HTR-8/SVneo (cell line): ENCODE results near the gene AGBL1.

Experiments used
- DNase-seq: peaks from one replicate; pipeline ENCODE4 v3.0.0; 2011; ENCODE audit warnings: low spot score, mixed read lengths; ENCODE audit not compliant: insufficient read length
- FAIRE-seq: peaks from 2 replicates; lab custom pipeline; 2011; peaks lifted over from hg19 to GRCh38; lab: Jason Lieb, UNC

Gene AGBL1

DNA sequence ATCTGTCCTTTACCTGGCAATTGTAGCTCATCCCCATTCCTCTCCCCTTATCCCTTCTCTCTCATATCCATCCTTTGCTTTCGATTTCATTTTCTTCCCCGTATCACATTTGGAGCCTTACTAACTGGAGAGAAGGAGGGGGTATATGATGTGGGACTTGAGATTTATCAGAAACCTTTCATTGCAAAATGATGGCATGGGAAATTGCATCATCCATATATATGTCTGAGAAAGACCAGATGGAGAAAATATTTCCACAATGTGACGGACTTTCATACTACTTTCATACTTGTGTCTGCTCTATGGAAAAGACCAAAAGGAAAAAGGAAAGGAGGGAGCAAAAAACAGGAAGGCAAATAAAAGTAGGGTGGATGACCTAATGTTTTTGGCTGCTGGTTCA, 675.2 kb downstream of the AGBL1 start:
- no peak for FAIRE-seq

DNA sequence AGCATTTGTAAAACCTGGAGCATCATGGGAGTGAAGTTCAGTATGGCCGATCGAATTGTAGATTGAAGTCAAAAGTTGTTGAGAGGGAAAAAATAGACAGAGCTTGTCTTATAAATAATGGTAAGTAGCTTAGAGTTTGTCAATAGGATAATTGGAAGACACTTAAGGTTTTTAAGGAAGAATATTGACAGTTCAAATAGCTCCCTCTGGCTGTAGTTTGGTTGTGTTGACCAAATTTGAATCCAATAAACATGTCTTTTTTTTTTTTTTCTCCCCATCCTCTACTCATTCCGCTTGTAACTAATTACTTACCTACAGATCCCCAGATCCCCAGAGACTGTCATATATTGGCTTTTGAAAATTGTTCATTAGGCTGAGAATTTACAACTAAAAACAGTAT, 677.0 kb downstream of the AGBL1 start:
- DNase-seq, result no peak
- no peak for FAIRE-seq

More for the DNA sequence above, 675.2 kb downstream of the AGBL1 start:
- no peak for DNase-seq

DNA sequence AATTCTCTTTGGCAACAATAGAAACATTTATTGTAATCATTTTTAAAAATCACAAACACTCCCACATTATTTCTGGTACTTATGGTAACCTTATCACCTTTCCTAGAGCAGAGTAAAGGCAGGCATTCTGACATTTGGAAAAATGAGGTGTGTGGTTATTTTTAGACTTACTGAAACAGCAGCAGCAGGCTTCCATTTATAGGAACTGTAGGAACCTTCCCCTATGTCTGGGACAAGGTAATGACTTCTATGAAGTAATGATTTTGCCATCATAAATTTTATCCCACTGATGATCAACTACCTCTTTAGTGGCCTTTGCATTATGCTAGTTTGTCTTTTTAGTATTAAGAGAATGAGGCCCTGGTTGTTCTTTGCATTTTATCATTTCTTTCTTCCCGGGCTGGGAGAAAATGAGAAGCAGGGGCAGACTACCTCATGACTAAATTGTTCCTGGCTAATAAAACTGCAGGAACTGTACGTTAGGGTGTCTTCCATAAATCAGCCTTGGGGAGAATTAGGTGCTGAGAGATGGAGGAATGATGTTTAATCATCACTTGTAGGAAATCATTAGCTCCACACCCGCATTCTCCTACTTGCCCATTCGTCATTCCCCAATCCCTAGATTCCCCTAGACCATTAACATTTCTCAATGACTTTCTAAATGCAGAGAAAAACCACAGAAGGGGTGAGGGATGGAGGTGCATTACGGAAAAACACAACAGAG, 680.3 kb downstream of the AGBL1 start:
- no peak for FAIRE-seq
- DNase-seq, result no peak

DNA sequence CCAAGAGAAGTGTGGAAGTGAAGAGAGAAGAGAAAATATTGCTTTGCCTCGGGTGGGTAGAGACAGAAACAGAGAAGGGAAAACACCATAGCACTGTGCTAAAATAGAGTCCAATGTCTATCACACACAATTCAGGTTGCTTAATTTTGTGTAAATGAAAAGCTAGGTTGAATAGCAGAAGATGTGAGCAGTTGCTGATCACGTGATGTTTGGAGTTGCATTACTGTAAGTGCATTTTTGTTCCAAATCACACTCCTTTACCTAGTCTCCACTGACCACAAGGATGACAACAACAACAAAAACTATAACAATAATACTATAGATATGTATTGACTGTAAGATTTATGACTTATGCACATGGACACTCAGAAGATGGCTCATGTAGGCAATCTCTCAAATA, 683.2 kb downstream of the AGBL1 start:
- DNase-seq, result no peak
- FAIRE-seq, result no peak

DNA sequence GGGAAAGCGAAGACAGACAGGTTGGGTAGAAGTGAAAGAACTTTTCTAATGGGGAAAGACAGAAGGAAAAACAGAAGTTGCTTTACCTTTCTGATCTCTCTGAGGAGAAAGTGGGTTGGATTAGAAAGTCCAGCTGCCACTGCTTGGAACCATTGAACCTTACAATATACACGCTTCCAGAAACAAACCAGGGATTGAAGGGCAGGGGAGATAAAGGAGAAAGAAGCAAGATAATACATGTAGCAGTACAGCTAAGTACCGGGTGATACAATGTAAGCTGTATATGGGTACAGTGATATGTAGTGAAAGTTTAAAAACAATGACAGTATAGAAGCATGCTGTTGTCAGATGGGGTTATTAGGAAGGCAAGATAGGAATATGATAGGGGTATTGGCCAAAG, 684.4 kb downstream of the AGBL1 start:
- no peak for FAIRE-seq

DNA sequence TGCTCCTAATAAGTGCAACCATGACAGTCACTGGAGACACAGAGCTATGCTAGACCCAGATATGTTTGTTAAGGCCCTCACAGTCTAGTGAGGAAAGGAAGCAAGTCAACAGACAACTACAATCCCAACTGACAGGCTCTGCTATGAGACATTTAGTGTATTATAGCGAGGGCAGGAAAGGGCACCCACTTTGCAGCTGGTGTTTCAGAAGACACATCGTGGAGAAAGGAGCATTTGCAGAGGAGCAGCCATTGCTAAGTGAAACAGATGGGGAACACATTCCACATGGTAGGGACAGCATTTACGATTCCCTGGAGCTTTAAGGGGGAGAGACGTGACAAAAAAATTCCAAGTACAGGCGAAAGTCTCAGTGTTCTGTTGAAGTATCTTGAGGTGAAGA, 685.6 kb downstream of the AGBL1 start:
- DNase-seq, result no peak
- no peak for FAIRE-seq

More for the DNA sequence above, 684.4 kb downstream of the AGBL1 start:
- DNase-seq, result no peak

DNA sequence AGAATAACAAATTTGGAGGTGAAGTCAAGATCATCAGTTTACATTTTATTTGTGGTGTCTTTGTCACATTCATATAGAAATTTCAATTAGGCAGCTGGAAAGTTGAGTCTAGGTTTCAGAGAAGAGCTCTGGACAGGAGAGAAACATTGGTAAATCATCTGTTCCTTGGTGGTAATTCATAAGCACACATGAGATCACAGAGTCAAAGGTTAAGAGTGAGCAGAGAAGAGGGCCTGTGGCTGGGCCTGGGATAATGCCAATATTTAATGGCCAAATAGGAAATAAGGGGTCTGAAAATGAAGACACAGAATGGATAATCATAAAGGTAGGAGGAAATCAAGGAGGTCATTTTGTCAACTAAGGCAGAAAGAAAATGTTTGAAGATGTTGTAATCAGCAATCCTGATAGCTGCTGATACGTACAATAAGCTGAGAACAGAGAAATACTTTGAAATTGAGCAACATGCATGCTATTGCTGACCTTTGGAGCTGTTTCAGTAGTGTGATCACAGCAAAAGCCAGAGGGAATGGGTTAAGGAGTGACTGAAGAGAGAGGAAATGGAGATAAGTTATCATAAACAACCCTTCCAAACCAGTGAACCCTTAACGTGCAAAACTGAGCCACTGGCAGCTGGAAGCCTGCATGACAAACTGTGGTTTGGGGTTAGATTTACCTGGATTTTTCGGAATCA, 692.8 kb downstream of the AGBL1 start:
- DNase-seq (no peak), FAIRE-seq (no peak)

DNA sequence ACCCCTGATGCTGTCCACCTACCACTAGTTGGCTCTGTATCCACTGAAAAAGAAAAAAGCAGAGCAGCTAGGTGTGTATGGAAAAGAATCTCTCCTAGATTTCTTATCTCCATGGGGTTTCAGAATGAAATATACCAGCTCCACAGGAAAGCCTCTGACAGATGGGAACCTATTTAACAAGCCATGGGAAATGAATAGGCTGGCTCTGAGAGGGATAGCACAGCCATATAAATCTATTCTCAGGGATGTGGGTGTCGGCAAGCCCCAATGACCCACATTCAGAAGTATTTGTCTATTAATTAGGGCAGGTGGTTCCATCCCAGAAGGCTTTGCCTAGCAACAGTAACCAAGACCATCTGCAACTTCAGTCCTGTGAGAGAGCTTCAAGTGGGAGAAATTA, 694.1 kb downstream of the AGBL1 start:
- no peak for FAIRE-seq
- no peak for DNase-seq

DNA sequence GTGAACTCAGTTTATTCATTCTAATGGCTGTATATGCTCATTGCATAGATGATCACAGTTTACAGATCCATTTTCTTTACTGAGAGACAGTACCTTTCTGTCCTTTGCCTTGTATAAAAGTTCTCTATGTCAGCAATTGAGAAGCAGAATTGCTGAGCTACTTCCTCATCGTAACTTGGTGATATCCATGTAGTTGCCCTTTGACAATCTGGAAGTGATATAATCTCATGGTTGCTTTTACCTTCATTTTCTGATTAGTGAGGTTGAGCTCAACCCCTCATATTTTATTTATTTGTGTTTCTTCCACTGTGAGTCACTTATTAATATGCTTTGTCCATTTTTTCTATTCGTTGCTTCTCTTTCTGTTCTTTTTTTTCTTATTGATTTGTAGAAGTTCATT, 696.5 kb downstream of the AGBL1 start:
- FAIRE-seq (no peak), DNase-seq (no peak)

DNA sequence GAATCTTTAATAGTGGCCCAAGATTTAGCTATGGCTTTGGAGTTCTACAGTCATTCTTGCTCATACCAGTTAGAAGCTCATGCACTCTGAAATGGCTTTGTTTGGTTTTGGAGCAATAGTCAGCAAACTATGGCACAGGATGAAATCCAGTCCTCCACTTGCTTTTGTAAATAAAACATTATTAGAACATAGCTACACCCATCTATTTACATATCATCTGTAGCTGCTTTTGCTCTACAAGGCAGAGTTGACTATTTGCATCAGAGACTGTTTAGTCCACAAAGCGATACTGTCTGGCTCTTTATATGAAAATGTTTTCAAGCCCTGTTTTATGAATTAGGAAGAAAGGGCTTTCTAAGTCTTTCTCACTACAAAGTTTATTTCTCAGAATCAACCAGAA, 716.9 kb downstream of the AGBL1 start:
- DNase-seq (no peak), FAIRE-seq (no peak)

DNA sequence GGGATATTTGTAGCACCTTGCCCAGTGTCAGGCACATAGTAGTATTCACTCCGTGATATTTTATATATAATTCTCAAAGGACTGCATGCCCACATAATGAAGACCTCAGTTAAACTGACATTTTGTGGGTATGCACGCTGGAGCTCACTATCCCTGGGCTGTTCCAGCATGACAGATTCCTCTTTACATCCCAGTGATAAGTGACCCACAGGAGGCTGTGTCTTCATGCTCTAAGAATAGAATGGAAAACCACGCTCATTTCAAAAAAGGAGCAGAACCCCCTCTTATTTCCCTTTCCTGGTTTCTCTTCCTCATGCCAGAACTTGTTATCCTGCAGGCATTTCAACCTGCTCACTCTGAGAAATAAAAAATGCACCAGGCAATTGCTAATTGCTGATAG, 717.5 kb downstream of the AGBL1 start:
- DNase-seq, result no peak
- no peak for FAIRE-seq

DNA sequence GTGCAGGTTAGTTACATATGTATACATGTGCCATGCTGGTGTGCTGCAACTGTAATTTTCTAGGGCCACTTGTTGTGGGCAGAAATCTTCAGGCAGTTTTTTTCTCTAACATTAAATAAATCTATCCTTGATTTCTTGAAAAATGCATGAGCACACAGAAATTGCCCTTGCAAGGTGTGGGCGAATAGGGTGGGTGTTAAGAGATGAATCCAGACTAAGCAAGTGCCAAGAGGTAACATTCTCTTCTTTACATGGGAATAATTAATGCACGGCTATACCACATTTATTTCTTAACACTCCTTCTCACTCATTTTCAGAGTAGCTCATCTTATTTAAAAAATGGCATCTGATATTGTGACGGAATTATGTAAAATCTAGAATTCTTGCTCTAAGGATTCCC, 719.6 kb downstream of the AGBL1 start:
- FAIRE-seq, result no peak
- no peak for DNase-seq

DNA sequence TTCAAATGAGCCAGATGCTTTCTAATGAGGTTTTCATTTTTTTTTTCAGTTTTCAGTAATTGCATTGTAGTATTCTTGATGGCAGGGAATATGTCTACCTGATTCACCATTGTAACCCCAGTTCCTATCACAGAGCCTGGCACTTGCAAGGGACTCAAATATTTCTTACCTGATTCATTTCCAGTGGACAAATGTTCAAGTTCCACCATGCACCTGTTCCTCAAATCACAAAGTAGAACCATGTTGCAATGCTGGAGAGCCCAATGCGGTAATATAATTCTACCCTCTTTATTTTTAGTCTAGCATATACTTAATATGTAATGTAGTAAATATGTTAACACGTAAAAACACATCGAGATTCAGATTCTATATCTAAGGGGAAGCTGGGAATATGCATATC, 722.6 kb downstream of the AGBL1 start:
- FAIRE-seq, result no peak
- no peak for DNase-seq

DNA sequence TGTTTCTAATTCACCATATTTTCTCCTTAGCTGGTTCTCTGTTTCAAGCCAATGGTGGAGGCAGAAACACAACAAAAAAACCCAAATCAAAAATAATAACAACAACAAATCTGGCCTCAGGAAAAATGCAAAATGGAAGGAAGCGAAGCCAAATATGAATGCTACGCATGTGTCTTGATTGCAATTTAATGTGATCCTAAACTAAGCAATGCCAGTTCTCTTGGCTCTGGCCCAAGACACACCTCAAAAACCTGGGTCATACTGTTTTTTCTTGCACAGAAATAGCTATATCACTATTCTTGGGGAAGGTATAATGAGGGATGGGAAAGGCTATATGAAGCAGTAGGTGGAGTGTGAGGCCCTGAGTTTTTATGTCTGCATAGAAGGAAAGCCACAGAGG, 724.7 kb downstream of the AGBL1 start:
- no peak for FAIRE-seq
- DNase-seq, result no peak

DNA sequence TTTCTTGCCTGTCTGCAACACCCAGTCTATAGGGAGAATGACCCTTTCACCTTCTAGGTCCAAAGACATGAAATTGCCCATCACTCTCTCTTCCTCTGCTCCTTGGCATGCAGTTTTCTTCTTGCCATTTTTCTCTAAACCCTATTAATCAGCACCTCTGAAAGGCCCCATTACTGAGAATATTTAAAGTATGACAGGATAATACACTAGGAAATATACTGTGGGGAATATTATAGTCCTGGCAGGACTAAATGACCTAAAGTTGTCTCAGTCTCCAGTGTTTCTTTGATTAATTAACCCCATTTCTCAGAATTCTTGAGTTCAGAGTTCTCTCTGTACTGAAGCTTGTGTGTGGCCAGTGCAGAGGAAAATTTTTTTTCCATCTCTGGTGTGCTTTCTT, 730.7 kb downstream of the AGBL1 start:
- FAIRE-seq (no peak), DNase-seq (no peak)

DNA sequence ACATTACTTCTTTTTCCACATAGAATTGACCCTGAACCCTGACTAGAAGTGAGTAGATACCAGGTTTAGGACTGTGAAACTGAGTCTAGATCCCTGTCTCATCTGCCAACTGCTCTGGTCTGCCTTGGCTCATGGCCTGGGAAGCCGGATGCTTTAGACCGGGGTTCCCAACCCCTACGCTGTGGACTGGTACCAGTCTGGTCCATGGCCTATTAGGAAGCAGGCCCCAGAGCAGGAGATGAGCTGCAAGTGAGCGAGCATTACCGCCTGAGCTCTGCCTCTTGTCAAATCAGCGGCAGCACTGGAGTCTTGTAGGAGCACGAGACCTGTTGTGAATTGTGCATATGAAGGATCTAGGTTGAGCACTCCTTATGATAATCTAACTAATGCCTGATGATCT, 734.2 kb downstream of the AGBL1 start:
- FAIRE-seq, result no peak

DNA sequence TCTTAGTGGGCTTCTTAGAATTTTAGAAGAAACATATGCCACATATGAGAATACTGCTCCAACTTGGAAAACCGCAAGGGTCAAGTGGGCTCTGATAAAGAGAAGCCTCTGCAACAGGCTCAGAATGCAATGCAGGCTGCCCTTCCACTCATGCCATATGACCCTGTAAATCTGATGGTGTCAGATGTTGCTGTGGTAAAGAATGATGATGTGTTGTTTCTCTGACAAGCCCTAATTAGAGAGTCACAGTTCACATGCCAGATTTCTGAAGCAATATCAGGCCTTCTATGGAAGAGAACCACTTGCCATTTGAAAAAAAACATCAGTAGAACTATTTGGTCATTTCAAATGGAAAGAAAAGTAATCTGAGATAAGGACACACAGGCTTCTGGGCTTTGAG, 749.6 kb downstream of the AGBL1 start:
- FAIRE-seq, result no peak
- no peak for DNase-seq

More for the DNA sequence above, 734.2 kb downstream of the AGBL1 start:
- DNase-seq, result no peak

DNA sequence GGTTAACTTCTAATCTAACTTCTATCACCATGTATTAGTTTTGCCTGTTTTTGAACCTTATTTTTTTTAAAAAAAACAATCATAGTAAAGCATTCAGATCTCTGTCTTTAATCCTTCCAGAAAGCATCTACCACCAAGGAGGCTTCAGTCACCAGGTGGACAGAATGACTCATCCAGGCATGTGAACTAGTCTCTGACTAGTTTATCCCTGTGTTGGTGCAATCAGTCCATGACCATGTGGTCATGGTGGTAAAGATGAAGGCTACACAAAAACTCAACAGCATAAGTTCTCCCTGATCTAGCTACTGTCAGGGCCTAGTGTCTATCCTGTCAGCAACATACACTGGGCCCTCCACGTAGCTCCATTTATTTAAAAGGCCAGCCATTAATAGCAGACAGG, 750.6 kb downstream of the AGBL1 start:
- no peak for DNase-seq
- no peak for FAIRE-seq

DNA sequence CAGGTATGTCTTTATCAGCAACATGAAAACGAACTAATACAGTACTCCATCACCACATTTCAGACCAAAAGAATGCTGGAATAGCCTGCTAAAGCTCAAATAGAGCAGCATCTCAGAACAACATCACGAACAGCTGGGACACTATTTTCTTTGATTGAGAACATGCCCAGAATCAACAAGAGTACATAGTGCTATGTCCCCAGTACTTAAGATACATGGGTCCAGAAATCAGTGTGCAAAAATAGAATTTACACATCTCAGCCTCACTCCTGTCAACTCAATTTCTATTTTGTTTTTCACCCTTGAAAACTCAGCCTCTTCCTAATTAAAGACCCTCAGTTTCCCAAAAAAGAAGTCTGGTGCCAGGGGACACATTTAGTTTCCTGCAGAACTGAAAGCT, 753.9 kb downstream of the AGBL1 start:
- no peak for FAIRE-seq
- no peak for DNase-seq

DNA sequence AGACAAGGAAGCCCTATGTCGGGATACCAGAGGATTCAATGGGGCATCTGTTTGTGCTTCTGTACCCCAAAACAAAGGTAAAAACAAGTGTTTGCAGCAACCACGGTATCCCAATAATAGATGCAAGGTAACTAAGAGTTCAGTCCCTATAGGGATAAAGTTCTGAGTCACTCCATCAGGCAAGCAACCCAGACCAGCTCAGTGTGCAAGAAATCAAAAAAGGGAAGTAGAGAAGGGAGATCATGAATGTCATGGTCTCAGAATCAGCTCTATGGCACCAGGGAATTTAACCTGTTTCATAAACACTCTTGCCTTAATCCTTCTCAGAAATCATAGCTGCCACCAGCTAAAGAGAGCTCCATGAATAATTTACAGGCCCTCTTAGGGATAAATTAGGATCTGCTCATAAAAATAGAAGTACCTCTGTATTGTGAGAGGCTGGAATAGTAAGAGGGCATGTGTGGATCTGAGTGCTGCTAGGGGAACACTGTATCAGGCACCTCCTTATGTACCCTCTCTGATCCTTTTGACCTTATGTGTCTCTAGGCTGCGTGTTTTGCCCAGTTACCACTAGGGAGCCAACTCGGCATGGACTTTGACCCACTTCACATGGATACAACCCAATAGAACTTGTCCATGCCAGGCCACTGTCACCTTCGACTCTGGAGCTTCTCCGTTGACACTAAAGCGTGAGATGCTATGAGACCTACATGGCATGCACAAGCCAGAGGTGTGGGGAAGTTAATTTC, 754.6 kb downstream of the AGBL1 start:
- DNase-seq (no peak), FAIRE-seq (no peak)

DNA sequence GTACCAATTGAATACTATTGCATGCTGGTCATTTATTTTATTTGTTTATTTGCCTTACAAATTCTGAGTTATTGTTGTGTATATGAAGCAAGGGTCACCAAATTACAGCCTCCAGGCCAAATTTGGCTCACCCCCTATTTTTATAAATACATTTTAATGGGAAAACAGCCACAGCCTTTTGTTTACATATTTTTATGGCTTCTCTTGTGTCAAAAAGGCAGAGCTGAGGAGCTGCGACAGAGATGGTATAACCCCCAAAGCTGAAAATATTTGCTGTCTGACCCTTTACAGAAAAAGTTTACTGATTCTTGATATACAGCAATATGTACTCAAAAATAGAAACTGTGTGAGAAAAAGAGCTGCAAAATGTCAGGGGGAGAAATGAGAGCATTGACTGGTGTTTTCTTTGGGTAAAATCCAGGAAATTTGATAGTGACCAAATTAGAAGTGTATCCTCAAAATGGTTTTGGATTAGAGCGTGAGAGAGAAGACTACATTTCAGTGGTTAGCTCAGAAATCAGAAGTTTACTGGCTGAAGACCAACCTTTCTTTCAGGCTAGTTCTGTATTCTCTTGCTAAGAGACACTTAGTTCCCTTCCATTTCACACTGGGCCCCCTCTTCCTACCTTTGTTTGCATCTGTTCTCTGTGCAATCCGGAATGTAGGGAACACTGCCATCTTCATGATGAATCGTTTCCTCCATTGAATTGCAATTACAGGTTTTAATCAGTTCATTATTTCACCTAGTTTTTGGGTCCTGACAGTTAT, 757.8 kb downstream of the AGBL1 start:
- DNase-seq (no peak), FAIRE-seq (no peak)
